Measurements from ENCODE around the gene PMP22. TPM values are rescaled to one million over a fixed set of nuclear protein-coding genes. Genes with fewer than 3 reads are reported as not detected.

The PMP22 gene
- total and polyA plus RNA-seq, 2 of the 13 experiments (the other 11 are each of a cell fraction or from before 2014, with no cell fraction given): 5.7 to 6.2 TPM

GRCh38 chr17:15303268-15303667 is 38.1 kb upstream of the PMP22 start (continued):
- no peak for TF ChIP-seq ZNF605 (CRISPR knock-in tag; IDR thresholded peaks at IDR 0.05)
- no peak for TF ChIP-seq SOX5 (CRISPR knock-in tag; IDR thresholded peaks at IDR 0.05; ENCODE audit: borderline replicate concordance)
- TF ChIP-seq TBX2 (CRISPR knock-in tag; IDR thresholded peaks at IDR 0.05; ENCODE audit: borderline replicate concordance): no peak

GRCh38 chr17:15301845-15302244 is 36.7 kb upstream of the PMP22 start:
- DNase-seq (ENCODE audit: low spot score) (no peak), ATAC-seq (no peak), FAIRE-seq (no peak)
- Histone ChIP-seq H3K4me2 (ENCODE audit: low read depth, low read length) (no peak overlapping the region), H3K4me1 (ENCODE audit: insufficient read depth, low read length) (no peaks in the 10 kb centered on the region), H4K20me1 (ENCODE audit: insufficient read depth, low read length) (no peaks in the 10 kb centered on the region), H3K9me3 (ENCODE audit: low read length) (no peaks in the 10 kb centered on the region), H3K4me3 (replicated peaks in 1 of 3; ENCODE audit: insufficient read depth in 1 of 3, low read depth in 2 of 3, low read length in 3 of 3) (no peak overlapping the region), H3K27ac (ENCODE audit: extremely low read length, insufficient read depth, low read length) (no peak overlapping the region), H3K9ac (ENCODE audit: insufficient read depth, low read depth, low read length) (no peak overlapping the region), H2AFZ (ENCODE audit: low read length) (no peak overlapping the region), H3K27me3 (ENCODE audit: control insufficient read depth in 1 of 2, insufficient read depth in 2 of 2, low read length in 2 of 2) (peaks cover 0 to 12% of the 10 kb centered on the region in 2 experiments; a peak in 2 of 5 replicates), H3K79me2 (ENCODE audit: insufficient read depth, low read length) (no peaks in the 10 kb centered on the region), H3K36me3 (replicated peaks in 1 of 2; ENCODE audit: control insufficient read depth in 1 of 2, insufficient read depth in 2 of 2, low read length in 2 of 2) (no peaks in the 10 kb centered on the region)
- CTCF ChIA-PET (ENCODE audit: low intra/inter-chr PET ratio, low total read pairs): no interaction called here
- 38% methylated on average over 6 of the region's 6 CpGs for WGBS (ENCODE audit: low lambda C conversion rate)
- in situ Hi-C loops (cut with HindIII; ENCODE audit: extremely low pct_ligation_motif_present, low pct_unique_long_range_greater_than_20kb) (no loop called here), intact Hi-C loops (cut with micrococcal nuclease; ENCODE audit: unreplicated experiment) (no loop called here)
- TF ChIP-seq NKX3-1 (CRISPR knock-in tag; IDR thresholded peaks at IDR 0.05) (no peak), EEA1 (CRISPR knock-in tag; IDR thresholded peaks at IDR 0.05; ENCODE audit: borderline replicate concordance) (no peak), NONO (IDR thresholded peaks at IDR 0.05) (no peak), NONO (CRISPR knock-in tag; conservative IDR thresholded peaks at IDR 0.05) (no peak)
- TF ChIP-seq, protein P1, sequence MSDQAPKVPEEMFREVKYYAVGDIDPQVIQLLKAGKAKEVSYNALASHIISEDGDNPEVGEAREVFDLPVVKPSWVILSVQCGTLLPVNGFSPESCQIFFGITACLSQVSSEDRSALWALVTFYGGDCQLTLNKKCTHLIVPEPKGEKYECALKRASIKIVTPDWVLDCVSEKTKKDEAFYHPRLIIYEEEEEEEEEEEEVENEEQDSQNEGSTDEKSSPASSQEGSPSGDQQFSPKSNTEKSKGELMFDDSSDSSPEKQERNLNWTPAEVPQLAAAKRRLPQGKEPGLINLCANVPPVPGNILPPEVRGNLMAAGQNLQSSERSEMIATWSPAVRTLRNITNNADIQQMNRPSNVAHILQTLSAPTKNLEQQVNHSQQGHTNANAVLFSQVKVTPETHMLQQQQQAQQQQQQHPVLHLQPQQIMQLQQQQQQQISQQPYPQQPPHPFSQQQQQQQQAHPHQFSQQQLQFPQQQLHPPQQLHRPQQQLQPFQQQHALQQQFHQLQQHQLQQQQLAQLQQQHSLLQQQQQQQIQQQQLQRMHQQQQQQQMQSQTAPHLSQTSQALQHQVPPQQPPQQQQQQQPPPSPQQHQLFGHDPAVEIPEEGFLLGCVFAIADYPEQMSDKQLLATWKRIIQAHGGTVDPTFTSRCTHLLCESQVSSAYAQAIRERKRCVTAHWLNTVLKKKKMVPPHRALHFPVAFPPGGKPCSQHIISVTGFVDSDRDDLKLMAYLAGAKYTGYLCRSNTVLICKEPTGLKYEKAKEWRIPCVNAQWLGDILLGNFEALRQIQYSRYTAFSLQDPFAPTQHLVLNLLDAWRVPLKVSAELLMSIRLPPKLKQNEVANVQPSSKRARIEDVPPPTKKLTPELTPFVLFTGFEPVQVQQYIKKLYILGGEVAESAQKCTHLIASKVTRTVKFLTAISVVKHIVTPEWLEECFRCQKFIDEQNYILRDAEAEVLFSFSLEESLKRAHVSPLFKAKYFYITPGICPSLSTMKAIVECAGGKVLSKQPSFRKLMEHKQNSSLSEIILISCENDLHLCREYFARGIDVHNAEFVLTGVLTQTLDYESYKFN (CRISPR knock-in tag; conservative IDR thresholded peaks at IDR 0.05): no peak
- POLR2A ChIA-PET: no interaction called here
- no TSS peak for BruUV-seq (replicated peaks)

All from HepG2 (cell line).